Pulmonary artery endothelial cell (primary cell): ENCODE measurements around the gene TNFSF13B. TPM values are rescaled to one million over a fixed set of nuclear protein-coding genes. Genes with fewer than 3 reads are reported as not detected.
"Not testable (repeated sequence)": the region's sequence is repeated elsewhere in the genome, so short reads cannot be mapped to it uniquely, and the experiment has no call there.

Experiments
- DNase-seq: peaks from one replicate; pipeline ENCODE4 v3.0.0-alpha.2; 2011; ENCODE audit warnings: low read depth, low spot score
- total RNA-seq: library from RNA; depleted of rRNA; stranded (reverse); fragments of >200 nt; gene quantifications from 2 replicates; pipeline ENCODE4 v1.2.3, GENCODE V29; 2014

TNFSF13B gene
- total RNA-seq, 1 donor from 2014 or later = 0.66 TPM

DNA sequence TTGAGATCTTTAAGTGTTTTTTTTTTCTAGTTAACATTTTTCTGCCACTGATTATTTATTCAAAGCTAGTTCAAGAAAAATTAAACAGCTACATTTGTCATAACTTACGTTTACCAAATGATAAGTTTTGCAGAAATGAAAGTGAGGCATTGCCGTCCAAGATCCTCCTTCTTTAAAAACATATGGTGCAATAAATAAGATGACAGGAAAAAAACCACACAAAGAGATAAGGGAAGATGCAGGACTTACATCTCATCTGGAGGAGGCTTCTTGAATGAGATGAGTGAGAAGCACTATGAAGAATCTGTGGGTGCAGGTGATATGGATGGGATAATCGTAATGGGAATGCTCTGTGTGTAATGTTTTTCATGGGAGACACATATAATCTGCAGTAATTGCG lies 12.4 kb downstream of the TNFSF13B start:
- no peak for DNase-seq

DNA sequence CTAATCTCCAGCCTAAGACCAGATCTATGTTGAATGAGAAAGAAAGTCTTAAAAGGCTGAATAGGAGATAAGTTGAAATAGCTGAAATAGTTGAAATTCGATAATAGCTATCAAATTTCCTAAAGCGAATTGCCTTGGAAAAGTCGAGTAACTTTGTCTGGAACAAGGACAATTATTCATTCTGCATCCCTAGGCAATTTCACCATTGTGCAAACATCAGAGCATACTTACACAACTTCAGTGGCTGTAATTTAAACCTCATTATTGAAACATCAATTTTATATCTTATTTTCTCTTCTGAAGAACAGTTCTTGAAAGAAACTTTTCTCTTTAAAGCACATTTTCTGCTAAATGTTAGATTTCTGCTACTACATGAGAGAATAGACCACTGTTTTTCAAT lies 13.6 kb downstream of the TNFSF13B start:
- DNase-seq = no peak

DNA sequence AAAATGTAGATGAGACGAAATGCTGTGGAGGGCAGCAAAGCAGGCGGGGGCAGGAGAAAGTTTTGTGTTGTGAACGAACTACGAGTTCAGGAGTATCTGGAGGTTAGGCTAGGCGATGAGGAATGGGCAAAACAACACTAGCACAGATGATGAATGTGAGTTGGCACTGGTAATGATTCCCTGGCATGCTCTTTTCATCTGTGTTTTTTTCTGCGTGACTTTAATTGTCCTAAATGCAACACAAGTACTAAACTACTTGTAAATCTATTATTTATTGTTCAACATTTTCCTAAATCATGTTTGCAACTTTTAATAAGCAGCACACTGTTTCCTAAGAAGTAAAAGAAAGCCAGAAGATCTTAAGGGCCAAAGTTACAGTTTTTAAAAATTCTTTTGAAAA lies 19.2 kb downstream of the TNFSF13B start:
- DNase-seq = no peak

DNA sequence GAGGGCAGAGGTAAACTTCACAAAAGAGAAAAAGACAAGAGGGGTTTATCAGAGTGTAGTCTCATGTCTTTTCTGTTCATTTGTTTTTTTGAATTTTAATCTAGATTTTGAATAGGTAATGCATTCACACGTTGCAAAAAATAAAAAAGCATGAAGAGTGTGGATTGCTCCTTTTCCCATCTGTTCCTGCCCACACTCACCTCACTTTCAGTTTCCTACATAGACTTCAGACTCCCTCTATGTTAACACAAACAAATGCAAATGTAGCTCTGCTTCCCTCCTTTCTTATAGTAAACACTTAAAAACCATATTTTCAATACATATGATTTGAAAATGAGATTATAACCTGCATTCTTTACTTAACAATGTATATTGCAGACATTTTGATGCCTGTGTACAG lies 20.3 kb downstream of the TNFSF13B start:
- DNase-seq = no peak

DNA sequence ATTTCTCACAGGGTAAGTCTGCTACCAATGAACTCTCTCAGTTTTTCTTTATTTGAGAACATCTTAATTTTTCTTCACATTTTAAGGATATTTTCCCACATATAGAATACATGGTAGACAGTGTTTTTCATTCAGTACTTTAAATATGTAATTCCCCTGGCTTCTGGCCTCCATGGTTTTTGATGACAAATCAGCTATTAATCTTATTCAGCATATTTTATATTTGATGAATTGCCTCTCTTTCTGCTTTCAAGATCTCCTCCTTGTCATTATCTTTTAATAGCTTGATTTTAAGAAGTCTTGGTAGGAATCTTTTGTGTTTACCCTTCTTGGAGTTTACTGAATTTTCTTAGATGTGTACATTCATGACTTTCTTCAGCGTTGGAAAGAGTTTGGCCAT lies 27.6 kb downstream of the TNFSF13B start:
- DNase-seq = no peak

DNA sequence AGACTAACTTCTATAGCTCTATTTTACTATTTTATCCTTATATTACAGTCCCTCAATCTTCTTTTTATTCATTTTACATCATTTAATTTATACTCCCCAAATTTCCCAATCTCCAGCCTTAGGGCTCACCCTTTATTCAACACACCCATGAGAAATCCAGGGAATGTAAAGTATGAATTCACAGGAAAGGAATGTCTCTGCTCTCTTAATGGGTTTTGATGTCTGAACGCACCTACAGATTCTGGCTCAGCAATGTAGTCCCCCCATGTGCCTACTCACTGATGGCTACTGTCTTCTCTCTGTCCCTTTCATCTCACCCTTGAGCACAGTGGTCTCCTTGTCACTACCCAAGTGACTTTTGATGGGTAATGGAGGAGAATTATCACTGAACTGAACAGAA lies 32.8 kb downstream of the TNFSF13B start:
- DNase-seq = no peak

DNA sequence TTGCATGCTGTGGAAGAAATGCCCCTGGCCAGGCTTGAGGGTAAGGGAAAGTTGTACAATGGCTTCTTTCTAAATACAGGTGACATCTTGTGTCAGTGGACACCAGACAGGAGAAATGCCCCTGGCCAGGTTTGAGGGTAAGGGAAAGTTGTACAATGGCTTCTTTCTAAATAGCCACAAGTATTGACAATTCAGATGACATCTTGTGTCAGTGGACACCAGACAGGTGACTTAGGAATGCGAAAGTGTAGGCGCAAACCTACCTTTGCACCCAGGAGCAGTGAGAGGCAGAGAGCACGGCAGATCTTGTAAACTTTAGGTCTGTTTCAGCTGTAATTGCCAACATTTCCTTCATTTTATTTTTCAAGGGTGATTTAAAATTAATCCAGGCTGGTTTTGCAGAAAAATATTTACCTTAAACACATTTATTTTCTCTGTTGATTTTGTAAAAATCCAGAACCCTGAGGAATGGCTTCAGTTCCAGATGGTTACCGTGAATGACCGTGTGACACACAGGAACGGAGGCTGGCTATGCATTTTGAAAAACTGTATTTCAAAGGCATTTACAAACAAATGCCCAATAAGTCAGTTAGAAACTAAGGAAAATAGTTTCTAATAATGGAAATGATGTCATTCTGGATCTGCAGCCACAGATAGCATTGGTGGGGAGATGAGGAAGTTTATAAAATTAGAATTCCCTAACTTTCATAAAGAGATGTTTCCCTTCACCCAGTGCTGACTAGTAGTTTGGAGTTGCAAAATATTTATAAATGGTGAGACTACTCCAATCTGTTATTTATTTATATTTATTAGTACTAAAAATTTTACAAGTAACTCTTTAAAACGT lies 34.9 kb downstream of the TNFSF13B start:
- DNase-seq = no peak

DNA sequence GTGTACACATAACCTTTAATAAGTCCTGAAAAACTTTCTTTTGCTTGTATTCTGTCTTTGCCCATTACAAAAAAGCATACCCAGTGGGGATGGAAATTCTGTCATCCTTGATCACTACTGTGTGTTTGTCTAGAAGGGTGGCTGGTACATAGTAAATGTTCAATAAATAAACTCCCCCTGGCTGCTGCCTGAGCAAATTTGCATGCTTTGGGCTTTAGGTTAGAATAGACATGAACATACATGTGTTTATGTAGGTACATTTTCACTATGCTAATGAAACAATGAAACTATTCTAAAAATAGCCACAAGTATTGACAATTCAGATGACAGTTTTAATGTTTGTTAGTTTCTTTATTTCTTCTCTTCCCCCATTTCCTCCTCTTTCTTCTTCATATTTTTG lies 36.1 kb downstream of the TNFSF13B start:
- DNase-seq = no peak

DNA sequence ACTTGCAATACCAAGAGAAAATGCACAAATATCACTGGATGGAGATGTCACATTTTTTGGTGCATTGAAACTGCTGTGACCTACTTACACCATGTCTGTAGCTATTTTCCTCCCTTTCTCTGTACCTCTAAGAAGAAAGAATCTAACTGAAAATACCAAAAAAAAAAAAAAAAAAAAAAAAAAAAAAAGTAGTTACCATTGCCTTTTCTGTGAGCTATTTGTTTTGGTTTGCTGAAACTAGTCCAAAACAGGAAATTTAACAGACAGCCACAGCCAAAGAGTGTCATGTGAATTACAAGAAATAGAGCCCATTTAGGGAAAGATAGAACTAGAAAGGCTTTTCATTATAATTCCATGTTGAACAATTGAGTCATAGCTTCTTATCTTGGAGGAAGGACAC lies 37.3 kb downstream of the TNFSF13B start:
- DNase-seq = no peak

DNA sequence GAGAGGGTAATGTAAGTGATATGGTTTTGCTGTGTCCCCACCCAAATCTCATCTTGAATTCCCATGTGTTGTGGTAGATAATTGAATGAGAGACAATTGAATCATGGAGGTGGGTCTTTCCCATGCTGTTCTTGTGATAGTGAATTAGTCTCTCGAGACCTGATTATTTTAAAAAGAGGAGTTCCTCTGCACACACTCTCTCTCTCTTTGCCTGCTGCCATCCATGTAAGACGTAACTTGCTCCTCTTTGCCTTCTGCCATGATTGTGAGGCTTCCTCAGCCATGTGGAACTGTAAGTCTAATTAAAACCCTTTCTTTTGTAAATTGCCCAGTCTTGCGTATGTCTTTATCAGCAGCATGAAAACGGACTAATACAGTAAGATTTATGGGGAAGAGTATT lies 42.1 kb downstream of the TNFSF13B start:
- DNase-seq = not testable (repeated sequence)

DNA sequence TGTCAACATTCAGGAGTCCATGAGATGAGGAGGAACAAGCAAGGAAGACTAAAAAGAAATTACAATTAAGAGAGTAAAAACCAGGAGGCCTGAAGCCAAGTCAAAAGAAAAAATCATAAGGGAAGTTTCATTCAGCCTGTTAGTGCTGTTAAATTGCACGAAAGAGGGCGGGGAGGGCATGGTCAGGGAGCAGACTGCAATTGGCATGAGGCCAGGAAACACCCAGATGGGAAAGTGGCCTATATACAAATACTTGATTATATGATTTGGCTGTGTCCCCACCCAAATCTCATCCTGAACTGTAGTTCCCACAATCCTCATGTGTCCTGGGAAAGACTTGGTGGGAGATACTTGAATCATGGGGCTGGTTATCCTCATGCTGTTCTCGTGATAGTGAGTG lies 43.9 kb downstream of the TNFSF13B start:
- no peak for DNase-seq

DNA sequence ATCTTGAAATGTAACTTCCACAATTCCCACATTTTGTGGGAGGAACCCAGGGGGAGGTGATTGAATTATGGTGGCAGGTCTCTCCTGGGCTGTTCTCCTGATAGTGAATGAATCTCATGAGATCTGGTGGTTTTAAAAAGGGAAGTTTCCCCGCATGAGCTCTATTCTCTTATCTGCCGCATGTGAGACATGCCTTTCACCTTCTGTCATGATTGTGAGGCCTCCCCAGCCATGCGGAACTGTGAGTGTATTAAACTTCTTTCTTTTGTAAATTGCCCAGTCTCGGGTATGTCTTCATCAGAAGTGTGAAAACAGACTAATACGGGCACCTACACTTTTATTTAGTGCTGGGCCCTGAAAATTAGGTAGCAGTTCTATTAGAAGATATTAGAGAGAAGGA lies 45.8 kb downstream of the TNFSF13B start:
- DNase-seq = no peak

DNA sequence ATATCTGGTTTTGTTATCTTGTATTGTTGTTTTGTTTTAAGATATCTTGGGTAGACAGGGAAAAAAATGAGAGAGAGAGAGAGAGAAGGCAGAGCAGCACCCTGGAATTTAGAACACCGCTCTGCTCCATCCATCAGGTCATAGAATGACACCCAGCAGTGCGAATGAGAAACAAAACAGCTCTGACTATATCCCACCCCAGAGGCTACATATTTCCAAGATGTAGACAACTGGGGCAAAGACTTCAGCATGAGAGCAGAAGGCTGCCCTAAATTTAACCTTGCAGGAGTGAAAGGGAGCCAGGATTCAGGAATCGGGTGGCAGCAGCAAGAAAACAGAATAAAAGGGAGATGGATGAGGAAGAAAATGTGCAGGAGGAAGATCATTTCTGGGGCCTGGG lies 46.5 kb downstream of the TNFSF13B start:
- no peak for DNase-seq

DNA sequence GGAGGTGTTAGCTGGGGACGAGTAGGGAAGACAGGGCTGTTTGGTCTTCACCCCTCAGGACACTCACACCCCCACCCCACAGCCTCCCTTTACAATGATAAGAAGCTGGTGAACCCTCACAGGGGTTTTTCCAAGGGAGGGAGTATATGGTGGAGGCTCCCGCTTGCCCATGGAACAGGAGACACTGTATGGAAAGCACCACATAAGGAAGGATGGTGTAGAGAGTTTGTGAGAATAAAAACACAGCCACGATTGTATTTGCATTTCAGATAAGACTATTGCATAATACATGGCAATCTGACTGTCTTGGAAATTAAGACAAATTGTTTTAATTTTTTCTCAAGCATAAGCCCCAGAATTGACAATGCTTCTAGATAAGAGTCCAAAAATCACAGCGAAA lies 46.9 kb downstream of the TNFSF13B start:
- DNase-seq = no peak

DNA sequence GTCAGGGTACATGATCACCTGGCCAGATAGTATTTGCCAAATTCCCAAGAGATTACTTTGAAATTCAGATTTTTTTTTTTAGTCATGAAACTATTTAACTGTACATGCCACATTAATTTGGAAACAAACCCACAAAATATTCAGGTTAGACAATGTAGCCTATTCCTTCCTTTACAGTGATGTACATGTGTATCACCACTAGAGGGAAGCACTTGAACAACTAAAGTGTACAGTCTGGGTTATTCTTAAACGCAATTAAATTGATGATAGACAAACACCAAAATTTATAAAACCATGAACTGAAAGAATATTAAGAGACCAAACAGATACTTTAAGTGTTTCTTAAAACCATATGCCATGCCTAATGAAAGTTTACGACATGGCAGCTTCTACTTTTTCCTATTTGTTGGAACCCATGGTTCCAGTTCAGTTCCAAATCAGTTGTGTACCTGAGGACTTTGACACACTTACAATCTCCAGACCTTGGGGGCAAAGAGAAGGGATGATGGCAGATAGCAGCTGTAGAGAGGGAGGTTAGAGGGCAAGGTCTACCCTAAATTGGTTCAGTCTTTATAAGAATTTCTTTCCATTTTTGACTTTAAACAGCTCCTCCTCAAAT lies 52.8 kb downstream of the TNFSF13B start:
- no peak for DNase-seq

DNA sequence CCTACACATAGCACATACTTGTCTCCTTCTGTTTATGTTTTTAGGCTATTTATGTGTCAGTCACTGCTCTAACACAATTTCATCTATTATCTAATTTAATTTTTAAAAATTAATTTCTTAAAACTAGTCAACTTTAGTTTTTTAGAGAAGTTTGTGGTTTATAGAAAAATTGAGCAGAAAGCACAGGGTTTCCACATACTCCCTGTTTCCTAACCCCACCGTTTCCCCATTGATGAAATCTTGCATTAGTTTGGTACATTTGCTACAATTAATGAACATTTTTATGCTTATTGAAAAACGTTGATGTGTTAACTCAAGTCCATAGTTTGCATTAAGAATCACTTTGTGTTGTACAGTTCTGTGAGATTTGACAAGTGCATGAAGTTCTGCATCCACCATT lies 53.5 kb downstream of the TNFSF13B start:
- DNase-seq = no peak

DNA sequence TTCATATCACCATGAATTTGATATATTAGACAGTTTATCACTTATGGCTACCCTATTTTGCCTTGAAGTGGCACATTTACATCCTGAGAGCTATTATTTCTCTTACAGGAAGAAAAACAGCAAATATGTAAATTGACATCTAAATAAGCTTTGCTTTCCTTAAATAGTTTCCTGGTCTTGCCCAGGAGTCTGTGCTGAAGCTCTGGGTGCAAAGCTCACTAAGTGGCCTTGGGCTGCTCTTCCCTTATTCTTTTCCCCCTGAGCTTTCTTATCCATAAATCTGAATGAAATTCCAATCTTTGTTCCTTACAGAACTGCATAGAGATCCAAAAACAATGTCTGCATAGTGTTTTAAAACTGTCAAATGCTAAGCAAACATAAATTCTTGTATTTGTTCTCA lies 56.3 kb downstream of the TNFSF13B start:
- no peak for DNase-seq

DNA sequence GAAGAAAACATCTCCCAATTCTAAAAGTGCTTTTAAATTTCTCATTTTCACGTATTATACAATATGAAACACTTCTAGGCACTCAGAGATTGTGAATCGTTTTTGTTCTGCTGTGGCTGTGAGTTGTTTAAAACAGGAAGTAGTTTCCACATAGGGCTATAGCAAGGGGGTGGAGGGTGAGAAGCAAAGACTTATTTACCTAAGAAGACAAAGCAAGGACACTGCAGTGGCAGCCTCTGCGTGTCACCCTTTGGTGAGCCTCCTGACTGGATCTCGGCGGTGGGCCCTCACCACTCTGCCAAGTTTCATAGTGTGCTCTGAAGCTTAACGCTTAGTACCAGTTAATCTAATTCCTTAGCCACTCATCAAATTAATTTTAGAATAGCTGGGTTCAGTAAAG lies 56.8 kb downstream of the TNFSF13B start:
- no peak for DNase-seq

DNA sequence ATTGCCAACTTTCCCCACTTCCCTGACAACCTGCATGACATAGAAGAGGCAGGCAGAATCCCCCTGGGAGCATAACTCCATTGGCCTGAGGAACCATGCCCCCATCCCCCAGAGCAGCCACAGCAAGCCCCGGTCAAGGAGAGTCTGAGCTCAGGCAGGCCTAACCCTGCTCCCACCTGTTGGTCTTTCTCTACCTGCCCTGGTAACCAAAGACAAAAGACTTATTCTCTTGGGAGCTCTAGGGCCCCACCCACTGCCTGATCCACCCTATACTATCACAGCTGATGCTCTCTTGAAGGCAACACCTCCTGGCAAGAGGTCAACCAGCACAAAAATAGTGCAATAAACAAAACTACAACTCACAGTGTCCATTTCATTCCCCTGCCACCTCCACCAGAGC lies 59.3 kb downstream of the TNFSF13B start:
- no peak for DNase-seq

DNA sequence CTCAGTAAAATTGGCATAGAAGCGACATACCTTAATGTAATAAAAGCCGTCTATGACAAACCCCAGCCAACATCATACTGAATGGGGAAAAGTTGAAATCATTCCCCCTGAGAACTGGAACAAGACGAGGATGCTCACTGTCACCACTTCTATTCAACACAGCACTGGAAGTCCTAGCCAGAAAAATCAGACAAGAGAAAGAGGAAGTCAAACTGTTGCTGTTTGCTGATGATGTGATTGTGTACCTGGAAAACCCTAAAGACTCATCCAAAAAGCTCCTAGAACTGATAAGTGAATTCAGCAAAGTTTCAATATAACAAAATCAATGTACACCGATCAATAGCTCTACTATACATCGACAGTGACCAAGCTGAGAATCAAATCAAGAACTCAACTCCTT lies 63.3 kb downstream of the TNFSF13B start:
- no peak for DNase-seq

DNA sequence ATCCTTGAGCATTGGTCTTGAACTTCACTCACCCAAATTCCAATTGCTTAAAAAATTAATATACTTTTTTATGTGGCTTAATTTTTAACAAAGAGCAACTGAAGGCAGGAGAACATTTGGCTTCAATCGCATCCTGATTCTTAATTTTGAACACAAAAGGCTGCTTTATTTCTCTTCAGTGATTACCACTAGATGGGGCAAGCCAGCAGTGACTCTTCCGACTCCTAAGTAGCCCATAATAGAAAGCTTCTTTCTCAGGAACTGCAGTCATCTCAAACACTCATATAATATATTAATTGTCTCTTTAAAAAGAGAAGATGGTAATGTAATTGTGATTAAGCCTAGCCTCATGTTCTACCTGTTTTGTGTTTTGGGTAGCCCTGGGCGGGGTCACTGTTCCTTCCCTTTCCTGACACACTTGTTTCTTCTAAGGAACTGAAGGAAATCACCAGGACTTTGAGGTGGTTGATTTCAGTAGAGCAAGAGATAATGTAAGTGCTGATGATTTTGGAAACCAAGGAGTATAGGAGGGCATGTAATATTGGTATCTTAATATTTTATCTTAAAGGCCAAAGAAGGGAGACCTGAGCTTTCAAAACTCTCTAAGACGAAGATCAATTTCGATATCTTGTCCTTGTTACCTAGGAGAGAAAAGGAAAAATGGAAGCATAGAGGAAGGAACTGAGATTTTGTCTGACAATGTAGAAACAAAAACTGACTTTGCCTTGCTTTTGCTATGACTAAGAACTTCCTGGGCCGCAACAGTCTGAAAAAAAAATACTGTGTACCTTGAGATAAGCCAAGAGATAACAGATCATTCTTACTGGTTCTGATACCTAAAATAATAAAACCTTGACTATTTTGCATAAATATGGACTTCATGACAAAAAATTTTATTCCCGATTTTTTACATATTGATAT lies 73.1 kb downstream of the TNFSF13B start:
- DNase-seq = no peak

DNA sequence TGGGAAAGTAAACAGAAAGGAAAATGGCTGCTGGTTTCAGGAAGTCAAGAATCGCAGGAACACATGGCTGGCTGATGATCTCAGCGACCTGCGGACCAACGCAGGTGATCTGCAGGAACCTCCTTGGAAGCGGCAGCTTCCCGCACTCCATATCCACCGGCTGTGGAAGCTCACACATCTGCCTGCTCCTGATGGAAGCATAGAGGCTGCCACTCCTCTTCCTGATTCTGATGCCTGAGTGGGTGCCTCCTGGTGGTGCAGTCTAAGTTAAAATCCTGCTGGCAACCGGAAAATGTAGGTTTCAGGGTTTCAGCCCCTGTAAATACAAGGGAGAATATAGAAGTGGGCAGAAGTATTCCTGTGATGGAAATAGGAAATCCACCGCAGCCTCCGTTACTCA lies 75.5 kb downstream of the TNFSF13B start:
- DNase-seq = no peak
